GM19372 (cell line): ENCODE data around the gene CLEC2D.
"Not testable (repeated sequence)": the region's sequence is repeated elsewhere in the genome, so short reads cannot be mapped to it uniquely, and the experiment has no call there.

Experiments
- ATAC-seq: cut with Tn5 transposase; IDR thresholded peaks from one replicate; pipeline ENCODE4 v1.9.1; 2021; ENCODE audit warnings: mild to moderate bottlenecking, low read depth, moderate library complexity; ENCODE audit not compliant: unreplicated experiment

The CLEC2D gene

DNA sequence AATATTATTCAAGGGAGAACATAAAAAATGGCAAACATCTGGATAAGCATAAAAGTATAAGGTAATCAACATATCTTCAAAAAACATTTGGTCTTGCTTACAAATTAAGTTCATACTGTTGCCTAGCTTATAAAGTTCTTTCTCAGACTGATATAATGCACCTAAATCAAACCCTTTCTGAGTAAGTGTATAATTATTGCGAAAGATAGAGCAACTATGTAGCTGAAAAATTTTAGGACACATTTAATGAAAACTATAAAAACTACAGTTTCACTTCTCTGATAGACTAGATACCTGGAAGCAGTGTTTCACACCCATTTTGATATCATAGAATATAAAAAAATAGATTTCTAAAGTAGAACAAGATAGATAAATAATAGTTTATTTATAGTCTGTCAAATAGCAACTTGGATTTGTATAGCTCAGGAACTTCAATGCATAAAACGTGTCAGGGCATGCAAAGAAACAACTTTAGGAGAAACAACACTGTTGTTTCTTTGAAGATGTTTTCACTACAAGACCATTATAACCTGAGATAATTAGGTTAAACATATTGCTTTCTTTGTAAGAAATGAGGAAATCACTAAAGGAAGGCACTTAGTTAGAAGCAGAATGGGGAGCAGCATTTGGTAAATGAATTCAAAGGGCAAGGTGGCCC lies 55.8 kb downstream of the CLEC2D start:
- ATAC-seq, result no peak

DNA sequence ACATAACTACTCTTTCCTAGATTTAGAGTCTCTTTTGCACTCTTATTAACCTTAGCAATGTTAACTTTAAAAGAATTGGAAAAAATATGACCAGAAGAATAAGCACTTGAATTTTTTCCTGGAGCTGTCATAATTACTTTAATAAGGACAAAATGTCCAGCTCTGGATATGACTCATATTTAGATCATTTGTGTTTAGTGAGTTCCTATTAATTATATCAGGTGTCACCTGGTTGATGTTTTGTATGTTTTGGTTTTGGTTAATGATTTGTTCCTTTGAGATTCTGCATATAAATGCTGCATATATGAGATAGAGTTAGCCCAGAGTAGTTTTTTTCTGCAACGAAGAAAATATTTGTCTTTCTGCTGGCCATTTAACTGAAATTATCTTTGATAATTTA lies 58.3 kb downstream of the CLEC2D start:
- no peak for ATAC-seq

DNA sequence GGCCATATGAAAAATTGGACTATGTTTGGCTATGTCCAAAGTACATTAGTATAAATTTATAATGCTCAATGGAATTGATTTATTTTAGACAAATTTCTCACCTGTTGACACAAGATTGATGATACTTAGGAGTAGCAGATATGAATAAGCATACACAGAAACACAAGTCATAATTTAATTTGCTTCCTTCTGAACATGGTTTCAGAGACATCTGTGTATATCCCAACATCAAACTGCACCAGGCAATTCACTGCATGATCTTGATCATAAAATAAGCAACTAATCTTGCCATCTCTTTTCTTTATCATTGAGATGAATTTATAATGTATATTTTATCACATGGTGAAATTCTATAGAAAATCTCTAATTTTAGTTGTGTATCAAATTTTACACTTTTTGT lies 59.6 kb downstream of the CLEC2D start:
- no peak for ATAC-seq

GRCh38 chr12:9730011-9730410 lies 60.5 kb downstream of the CLEC2D start:
- ATAC-seq, result no peak

DNA sequence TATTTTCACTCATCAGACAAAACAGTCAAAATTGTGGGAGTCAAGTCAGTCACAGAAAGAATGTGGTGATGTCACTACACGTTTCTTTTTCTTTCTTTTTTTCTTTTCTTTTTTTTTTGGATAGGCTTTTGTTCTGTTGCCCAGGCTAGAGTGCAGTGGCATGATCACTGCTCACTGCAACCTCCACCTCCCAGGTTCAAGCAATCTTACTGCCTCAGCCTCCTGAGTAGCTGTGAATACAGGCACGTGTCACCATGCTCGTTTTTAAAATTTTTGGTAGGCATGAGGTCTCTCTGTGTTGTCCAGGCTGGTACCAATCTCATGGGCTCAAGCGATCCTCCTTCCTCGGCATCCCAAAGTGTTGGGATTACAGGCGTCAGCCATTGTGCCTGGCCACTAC lies 61.1 kb downstream of the CLEC2D start:
- no peak for ATAC-seq

GRCh38 chr12:9731393-9731792 lies 61.9 kb downstream of the CLEC2D start:
- ATAC-seq, result no peak

DNA sequence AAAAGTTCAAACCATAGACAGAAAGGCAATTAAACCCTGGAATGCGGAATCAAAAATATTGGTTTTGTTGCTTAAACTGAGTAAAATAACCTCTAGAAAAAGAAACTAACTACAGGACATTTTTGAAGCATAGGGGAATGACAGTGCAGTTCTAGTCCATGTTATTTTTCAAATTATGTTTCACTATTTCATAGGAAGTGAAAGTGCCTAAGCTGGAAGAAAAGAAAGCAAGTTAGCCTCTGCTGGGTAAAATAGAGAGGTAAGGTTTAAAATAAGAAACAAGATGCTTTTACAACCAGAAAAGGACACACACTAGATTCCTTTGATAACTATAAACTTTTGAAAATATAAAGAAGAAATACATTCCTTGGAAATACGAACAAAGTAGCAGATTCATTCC lies 62.3 kb downstream of the CLEC2D start:
- no peak for ATAC-seq

DNA sequence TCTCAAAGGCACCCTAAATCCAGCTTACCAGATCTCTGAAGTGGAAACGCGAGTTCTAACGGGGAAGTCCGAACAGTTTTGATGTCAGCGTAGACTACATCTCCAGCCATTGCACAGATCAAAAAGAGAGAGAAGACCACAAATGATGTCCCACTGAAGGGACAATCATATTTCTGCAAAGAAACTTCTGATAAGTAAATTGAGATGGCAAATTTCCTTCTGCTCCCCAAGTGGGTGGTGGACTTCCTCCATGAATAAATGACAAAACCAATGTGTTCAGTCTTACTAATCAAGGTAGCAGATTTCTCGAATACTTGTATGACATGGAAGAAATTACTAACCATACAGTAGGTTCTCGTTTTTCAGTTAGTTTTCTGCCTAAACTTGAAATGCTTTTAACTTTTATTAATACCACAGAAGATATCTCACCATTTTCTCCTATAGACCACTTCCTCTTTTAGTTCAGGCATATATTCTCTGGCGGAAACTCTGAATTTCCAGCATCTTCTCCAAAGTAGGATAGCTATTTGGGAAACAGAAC lies 63.5 kb downstream of the CLEC2D start, which contains the start of gene CLECL1:
CLECL1 (minus strand) TSS at position 177 of the 541 bp plus-strand sequence.
- ATAC-seq, result no peak

DNA sequence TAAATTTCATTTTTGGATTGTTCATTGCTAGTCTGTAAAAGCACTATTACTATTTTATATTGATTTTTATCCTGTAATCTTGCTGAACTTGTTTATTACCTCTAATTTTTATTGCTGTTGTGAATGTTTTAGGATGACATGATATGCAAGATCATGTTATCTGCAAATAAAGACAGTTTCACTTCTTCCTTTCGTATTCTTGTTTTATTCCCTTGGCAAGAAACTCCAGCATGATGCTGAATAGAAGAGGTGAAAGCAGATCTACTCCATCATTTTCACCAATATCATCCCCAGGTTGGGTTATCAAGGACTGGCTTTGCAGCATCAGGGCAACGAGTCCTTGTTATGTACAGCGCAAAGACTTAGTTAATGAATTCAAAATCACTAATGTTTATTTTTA lies 66.1 kb downstream of the CLEC2D start:
- no peak for ATAC-seq

- ATAC-seq, result no peak
Observed at GRCh38 chr12:9736936-9737705, 67.6 kb downstream of the CLEC2D start.

DNA sequence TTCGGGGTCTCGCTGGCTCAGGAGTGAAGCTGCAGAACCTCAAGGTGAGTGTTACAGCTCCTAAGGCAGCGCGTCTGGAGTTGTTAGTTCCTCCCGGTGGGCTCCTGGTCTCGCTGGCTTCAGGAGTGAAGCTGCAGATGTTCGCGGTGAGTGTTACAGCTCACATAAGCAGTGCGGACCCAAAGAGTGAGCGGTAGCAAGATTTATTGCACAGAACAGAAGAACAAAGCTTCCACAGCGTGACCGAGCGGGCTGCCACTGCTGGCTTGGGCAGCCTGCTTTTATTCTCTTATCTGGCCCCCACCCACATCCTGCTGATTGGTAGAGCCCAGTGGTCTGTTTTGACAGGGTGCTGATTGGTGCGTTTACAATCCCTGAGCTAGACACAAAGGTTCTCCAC lies 69.4 kb downstream of the CLEC2D start:
- not testable (repeated sequence) for ATAC-seq

DNA sequence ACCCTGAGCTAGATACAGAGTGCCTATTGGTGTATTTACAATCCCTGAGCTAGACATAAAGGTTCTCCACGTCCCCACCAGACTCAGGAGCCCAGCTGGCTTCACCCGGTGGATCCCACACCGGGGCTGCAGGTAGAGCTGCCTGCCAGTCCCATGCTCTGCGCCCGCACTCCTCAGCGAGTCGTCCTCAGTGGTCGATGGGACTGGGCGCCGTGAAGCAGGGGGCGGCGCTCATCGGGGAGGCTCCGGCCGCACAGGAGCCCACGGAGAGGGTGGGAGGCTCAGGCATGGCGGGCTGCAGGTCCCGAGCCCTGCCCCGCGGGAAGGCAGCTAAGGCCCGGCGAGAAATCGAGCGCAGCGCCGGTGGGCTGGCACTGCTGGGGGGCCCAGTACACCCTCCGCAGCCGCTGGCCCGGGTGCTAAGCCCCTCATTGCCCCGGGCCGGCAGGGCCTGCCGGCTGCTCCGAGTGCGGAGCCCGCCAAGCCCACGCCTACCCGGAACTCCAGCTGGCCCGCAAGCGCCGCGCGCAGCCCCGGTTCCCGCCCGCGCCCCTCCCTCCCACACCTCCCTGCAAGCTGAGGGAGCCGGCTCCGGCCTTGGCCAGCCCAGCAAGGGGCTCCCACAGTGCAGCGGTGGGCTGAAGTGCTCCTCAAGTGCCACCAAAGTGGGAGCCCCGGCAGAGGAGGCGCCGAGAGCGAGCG lies 70.0 kb downstream of the CLEC2D start:
- not testable (repeated sequence) for ATAC-seq

- ATAC-seq, result no peak
Observed at GRCh38 chr12:9740106-9740750, 70.7 kb downstream of the CLEC2D start.

- ATAC-seq, result peak; percentile 61
Observed at GRCh38 chr12:9741726-9742125, 72.2 kb downstream of the CLEC2D start.

DNA sequence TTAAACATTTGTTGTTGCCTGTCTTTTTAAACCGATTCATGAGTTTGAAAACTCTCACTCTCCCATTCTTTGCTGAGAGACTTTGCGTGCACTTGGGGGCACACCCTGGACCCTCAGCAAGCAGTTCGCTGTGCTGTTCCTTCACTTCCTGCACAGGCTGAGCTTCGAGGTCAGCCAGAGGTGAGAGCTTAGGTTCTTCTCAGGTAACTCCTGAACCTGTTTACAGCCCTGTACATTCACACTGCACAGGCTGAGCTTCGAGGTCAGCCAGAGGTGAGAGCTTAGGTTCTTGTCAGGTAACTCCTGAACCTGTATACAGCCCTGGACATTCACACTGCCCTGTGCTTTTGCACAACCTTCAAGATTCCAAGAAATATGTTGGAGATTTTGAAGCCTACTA lies 73.1 kb downstream of the CLEC2D start:
- no peak for ATAC-seq

GRCh38 chr12:9745199-9745598 lies 75.7 kb downstream of the CLEC2D start:
- ATAC-seq, result no peak
